BLaER1 treated with 17β-estradiol and CSF1 and Interleukin-3, amounts not matched to agents 10 nM and 100 nM (cell line): ENCODE measurements around the gene TGIF2.
A peak's percentile ranks its signal among the peaks of the same experiment; 100 is the strongest.
"Not testable (repeated sequence)": the region's sequence is repeated elsewhere in the genome, so short reads cannot be mapped to it uniquely, and the experiment has no call there.

Experiments used
- H3K27ac ChIP-seq, 11 experiments: shearing (Covaris generic); formaldehyde crosslinking; 2 replicates each; pipeline ENCODE4 v1.8.1; 2022
- H3K27me3 ChIP-seq, 11 experiments: shearing (Covaris generic); formaldehyde crosslinking; 2 replicates each; pipeline ENCODE4 v1.8.1; 2022
- H3K36me3 ChIP-seq, 11 experiments: shearing (Covaris generic); formaldehyde crosslinking; 2 replicates each; pipeline ENCODE4 v1.8.1; 2022
- H3K4me1 ChIP-seq, 10 experiments: shearing (Covaris generic); formaldehyde crosslinking; 2 replicates each; pipeline ENCODE4 v1.8.1; 2022
- H3K4me2 ChIP-seq, 11 experiments: shearing (Covaris generic); formaldehyde crosslinking; 2 replicates each; pipeline ENCODE4 v1.8.1; 2022
- H3K4me3 ChIP-seq, 10 experiments: shearing (Covaris generic); formaldehyde crosslinking; 2 replicates each; pipeline ENCODE4 v1.8.1; 2022
- H3K9ac ChIP-seq, 11 experiments: shearing (Covaris generic); formaldehyde crosslinking; 2 replicates each; pipeline ENCODE4 v1.8.1; 2022
- H3K9me3 ChIP-seq, 11 experiments: shearing (Covaris generic); formaldehyde crosslinking; replicated peaks in 1 of 11; 2 replicates each; pipeline ENCODE4 v1.8.1; 2022
- H4K20me1 ChIP-seq, 11 experiments: shearing (Covaris generic); formaldehyde crosslinking; 2 replicates each; pipeline ENCODE4 v1.8.1; 2022
- Cebpa-rat ChIP-seq, 11 experiments: shearing (Covaris generic); IDR thresholded peaks; 2 replicates each; pipeline ENCODE4 v1.8.1; 2022

Gene TGIF2

DNA sequence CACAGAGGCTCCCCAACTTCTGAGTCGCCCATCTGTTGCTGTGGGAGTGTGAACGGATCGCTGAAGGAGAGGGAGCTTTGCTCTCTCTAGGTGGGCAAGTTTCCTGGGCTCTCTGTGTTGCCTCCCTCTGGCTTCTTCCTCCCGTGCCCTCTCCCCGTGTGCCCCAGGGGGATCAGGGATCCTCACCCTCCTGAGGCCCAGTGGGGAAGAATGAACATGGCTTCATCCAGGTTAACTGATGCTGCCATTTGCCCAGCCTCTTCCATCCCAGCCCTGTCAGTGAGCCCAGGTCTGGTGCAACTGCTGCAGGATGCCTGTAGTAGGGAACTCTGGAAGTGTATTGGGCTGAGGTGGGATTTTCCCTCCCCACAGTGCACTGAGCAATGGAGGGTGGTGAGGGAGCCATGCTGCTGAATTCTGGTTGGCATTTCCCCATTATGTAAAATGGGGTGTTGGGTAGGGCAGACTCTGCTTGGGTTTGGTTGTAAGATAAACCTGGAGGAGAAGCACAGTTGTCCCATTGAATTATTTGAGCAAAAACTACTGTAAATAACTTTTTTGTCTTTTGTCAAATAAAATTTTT, 20.0 kb downstream of the TGIF2 start:
- Histone ChIP-seq H3K9ac (peak overlapping the region in 1 of 11 experiments; percentile 21; a peak in 2 of 22 replicates), H4K20me1 (peaks cover 0 to 71% (median 69%) of the 10 kb centered on the region in 11 experiments; a peak in 20 of 22 replicates), H3K36me3 (peaks cover 16 to 87% (median 69%) of the 10 kb centered on the region in 11 experiments), H3K27ac (peak overlapping the region in 8 of 11 experiments; percentile 16 to 56 (median 40); a peak in 16 of 22 replicates), H3K9me3 (no peaks in the 10 kb centered on the region), H3K4me2 (peak overlapping the region in 8 of 11 experiments; percentile 2 to 86 (median 36); a peak in 11 of 22 replicates), H3K4me3 (no peak overlapping the region), H3K27me3 (no peaks in the 10 kb centered on the region), H3K4me1 (peaks cover 48 to 77% (median 60%) of the 10 kb centered on the region in 10 experiments)
- no peak for TF ChIP-seq Cebpa-rat (IDR thresholded peaks at IDR 0.05)

- no peak for TF ChIP-seq Cebpa-rat (IDR thresholded peaks at IDR 0.05)
- peak overlapping the region; percentile 49 to 79 (median 75); a peak in 21 of 22 replicates for H3K27ac ChIP-seq
These were observed 26.5 kb downstream of the TGIF2 start for GRCh38 chr20:36599912-36600345.

DNA sequence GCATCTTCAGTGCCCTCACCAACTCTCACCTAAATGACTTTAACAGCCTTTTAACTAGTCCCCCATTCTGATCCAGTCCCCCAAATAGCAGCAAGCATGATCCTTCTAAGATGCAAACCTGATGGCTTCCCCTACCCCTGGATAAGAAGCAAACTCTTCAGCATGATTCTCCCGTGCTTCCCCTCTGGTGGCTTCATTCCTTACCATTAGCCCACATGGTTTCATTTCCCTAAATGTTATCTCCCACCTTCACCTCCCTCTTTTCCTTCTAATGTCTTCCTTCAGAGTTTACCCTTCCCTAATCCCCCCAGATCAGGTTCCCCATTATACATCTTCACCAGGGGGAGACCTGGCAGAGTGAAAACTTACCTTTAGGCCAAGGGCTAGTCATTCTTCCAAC, 28.1 kb downstream of the TGIF2 start:
- H3K27ac ChIP-seq, result peak overlapping the region in 7 of 11 experiments; percentile 14 to 78 (median 49); a peak in 8 of 22 replicates
- H3K9ac ChIP-seq, result no peak overlapping the region
- peaks cover 59 to 78% (median 74%) of the 10 kb centered on the region in 10 experiments for H3K4me1 ChIP-seq
- peaks cover 0 to 9% (median 8%) of the 10 kb centered on the region in 11 experiments; a peak in 14 of 22 replicates for H4K20me1 ChIP-seq
- H3K36me3 ChIP-seq, result peaks cover 0 to 15% (median 2%) of the 10 kb centered on the region in 11 experiments; a peak in 6 of 22 replicates
- peak overlapping the region; percentile 38 to 83 (median 63); a peak in 19 of 22 replicates for H3K4me2 ChIP-seq
- no peak overlapping the region for H3K4me3 ChIP-seq
- no peaks in the 10 kb centered on the region for H3K27me3 ChIP-seq
- TF ChIP-seq Cebpa-rat (IDR thresholded peaks at IDR 0.05), result no peak
- H3K9me3 ChIP-seq, result no peaks in the 10 kb centered on the region

More at GRCh38 chr20:36599912-36600345, 26.5 kb downstream of the TGIF2 start:
- peaks cover 0 to 23% (median 5%) of the 10 kb centered on the region in 11 experiments; a peak in 8 of 22 replicates for H3K36me3 ChIP-seq
- no peaks in the 10 kb centered on the region for H3K27me3 ChIP-seq
- H3K4me3 ChIP-seq, result peak overlapping the region in 1 of 10 experiments; percentile 12; a peak in 2 of 20 replicates
- H4K20me1 ChIP-seq, result peaks cover 0 to 6% (median 5%) of the 10 kb centered on the region in 11 experiments; a peak in 12 of 22 replicates
- peak overlapping the region; percentile 38 to 83 (median 63) for H3K4me2 ChIP-seq
- H3K4me1 ChIP-seq, result peaks cover 68 to 89% (median 85%) of the 10 kb centered on the region in 10 experiments
- H3K9ac ChIP-seq, result peak overlapping the region; percentile 29 to 65 (median 50); a peak in 19 of 22 replicates
- no peaks in the 10 kb centered on the region for H3K9me3 ChIP-seq

GRCh38 chr20:36604952-36605398, 31.6 kb downstream of the TGIF2 start:
- Histone ChIP-seq H4K20me1 (peaks cover 16 to 41% (median 38%) of the 10 kb centered on the region in 11 experiments; a peak in 18 of 22 replicates), H3K4me2 (peak overlapping the region; percentile 78 to 94 (median 88)), H3K4me3 (peak overlapping the region; percentile 81 to 100 (median 92)), H3K9ac (peak overlapping the region; percentile 91 to 97 (median 94)), H3K4me1 (peaks cover 47 to 59% (median 54%) of the 10 kb centered on the region in 10 experiments), H3K27ac (peak overlapping the region; percentile 78 to 95 (median 91)), H3K36me3 (peaks cover 23 to 28% (median 26%) of the 10 kb centered on the region in 11 experiments), H3K27me3 (no peaks in the 10 kb centered on the region), H3K9me3 (no peaks in the 10 kb centered on the region)
- no peak for TF ChIP-seq Cebpa-rat (IDR thresholded peaks at IDR 0.05)

- peak within 1 kb of the TSS; percentile 91 to 97 (median 94) for H3K9ac ChIP-seq
- H3K27me3 ChIP-seq, result no peaks in the 10 kb centered on the region
- peaks cover 29 to 34% (median 32%) of the 10 kb centered on the region in 11 experiments for H3K36me3 ChIP-seq
- H3K9me3 ChIP-seq, result no peaks in the 10 kb centered on the region
- TF ChIP-seq Cebpa-rat (IDR thresholded peaks at IDR 0.05), result no peak
- H3K4me1 ChIP-seq, result peaks cover 41 to 53% (median 48%) of the 10 kb centered on the region in 10 experiments
- peak within 1 kb of the TSS; percentile 81 to 100 (median 92) for H3K4me3 ChIP-seq
- H3K4me2 ChIP-seq, result peak within 1 kb of the TSS; percentile 79 to 97 (median 92)
- H4K20me1 ChIP-seq, result peaks cover 16 to 47% (median 44%) of the 10 kb centered on the region in 11 experiments; a peak in 19 of 22 replicates
- peak within 1 kb of the TSS; percentile 78 to 95 (median 91) for H3K27ac ChIP-seq
These were observed 32.2 kb downstream of the TGIF2 start, which contains the start of gene RAB5IF for GRCh38 chr20:36605399-36606157. TSS of gene RAB5IF (plus strand) at chr20:36605779. CDS start at chr20:36605952, 173 bp downstream.

- Histone ChIP-seq H3K4me1 (peaks cover 32 to 45% (median 40%) of the 10 kb centered on the region in 10 experiments), H3K36me3 (peaks cover 37 to 42% (median 41%) of the 10 kb centered on the region in 11 experiments), H3K27me3 (no peaks in the 10 kb centered on the region), H4K20me1 (peaks cover 16 to 55% (median 51%) of the 10 kb centered on the region in 11 experiments; a peak in 20 of 22 replicates), H3K27ac (peak overlapping the region; percentile 78 to 95 (median 91)), H3K9ac (peak overlapping the region; percentile 91 to 97 (median 94)), H3K4me2 (peak overlapping the region; percentile 78 to 97 (median 85)), H3K4me3 (peak overlapping the region; percentile 81 to 100 (median 92)), H3K9me3 (no peaks in the 10 kb centered on the region)
- 0 out of 22 replicates have a peak, but pooled peaks of 2 of the 11 experiments have one; percentile 8 to 41 for TF ChIP-seq Cebpa-rat (IDR thresholded peaks at IDR 0.05)
These were observed 33.0 kb downstream of the TGIF2 start for GRCh38 chr20:36606158-36607066.

DNA sequence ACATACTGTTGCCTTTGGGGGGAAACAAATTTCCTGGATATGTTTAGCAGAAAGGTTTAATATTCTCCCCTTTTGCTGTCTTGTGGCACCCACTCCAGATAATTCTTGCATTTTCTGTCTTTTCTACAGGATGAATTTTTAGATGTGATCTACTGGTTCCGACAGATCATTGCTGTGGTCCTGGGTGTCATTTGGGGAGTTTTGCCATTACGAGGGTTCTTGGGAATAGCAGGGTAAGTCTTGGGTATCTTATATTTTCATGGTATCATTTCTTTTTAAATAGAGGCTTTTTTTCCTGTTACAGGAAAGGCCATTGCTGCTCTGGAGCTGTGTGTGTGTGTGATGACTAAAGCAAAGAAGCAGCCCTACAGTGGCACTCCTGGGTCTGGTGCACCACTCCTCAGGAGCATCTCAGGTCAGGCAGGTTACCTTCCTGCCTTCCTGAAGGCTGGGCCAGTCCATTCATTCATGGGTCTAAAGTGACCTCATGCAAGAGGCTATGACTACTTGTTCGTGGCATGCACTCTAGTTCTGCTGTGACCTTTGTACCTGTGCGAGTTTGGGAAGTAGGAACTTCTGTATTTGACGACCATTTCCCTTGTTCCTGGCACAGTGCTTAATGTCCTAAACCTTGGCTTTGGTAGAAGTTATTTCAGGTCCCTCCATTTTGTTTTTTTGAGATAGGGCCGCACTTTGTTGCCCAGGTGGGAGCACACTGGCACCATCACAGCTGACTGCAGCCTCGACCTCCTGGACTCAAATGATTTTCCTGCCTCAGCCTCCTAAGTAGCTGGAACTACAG, 34.4 kb downstream of the TGIF2 start:
- no peaks in the 10 kb centered on the region for H3K27me3 ChIP-seq
- H3K36me3 ChIP-seq, result peaks cover 51 to 56% (median 54%) of the 10 kb centered on the region in 11 experiments
- peaks cover 16 to 69% (median 65%) of the 10 kb centered on the region in 11 experiments; a peak in 21 of 22 replicates for H4K20me1 ChIP-seq
- H3K27ac ChIP-seq, result peak overlapping the region in 10 of 11 experiments; percentile 78 to 95 (median 92); a peak in 18 of 22 replicates
- peak overlapping the region; percentile 91 to 97 (median 94); a peak in 20 of 22 replicates for H3K9ac ChIP-seq
- no peaks in the 10 kb centered on the region for H3K9me3 ChIP-seq
- H3K4me1 ChIP-seq, result peaks cover 28 to 39% (median 33%) of the 10 kb centered on the region in 10 experiments
- peak overlapping the region; percentile 81 to 100 (median 92); a peak in 17 of 20 replicates for H3K4me3 ChIP-seq
- TF ChIP-seq Cebpa-rat (IDR thresholded peaks at IDR 0.05), result no peak
- H3K4me2 ChIP-seq, result peak overlapping the region; percentile 78 to 97 (median 85)

- Histone ChIP-seq H3K36me3 (peaks cover 57 to 62% (median 60%) of the 10 kb centered on the region in 11 experiments), H4K20me1 (peaks cover 16 to 75% (median 71%) of the 10 kb centered on the region in 11 experiments; a peak in 21 of 22 replicates), H3K4me1 (peaks cover 28 to 35% (median 32%) of the 10 kb centered on the region in 10 experiments), H3K4me2 (peak overlapping the region in 3 of 11 experiments; percentile 81 to 90 (median 84); a peak in 4 of 22 replicates), H3K9ac (peak overlapping the region in 1 of 11 experiments; percentile 94; a peak in 1 of 22 replicates), H3K27ac (peak overlapping the region in 3 of 11 experiments; percentile 90 to 94 (median 92); a peak in 3 of 22 replicates)
- H3K27me3 ChIP-seq, H3K4me3 ChIP-seq, H3K9me3 ChIP-seq: not testable (repeated sequence)
These were observed 35.0 kb downstream of the TGIF2 start for GRCh38 chr20:36608388-36608728.
